ENCODE results near the gene GRIK4.

The GRIK4 gene

GRCh38 chr11:120681434-120682331, 170.1 kb downstream of the GRIK4 start:
- DNase-seq = no peak

- no peak for DNase-seq
These were observed 170.7 kb downstream of the GRIK4 start for GRCh38 chr11:120682332-120682649.

GRCh38 chr11:120682866-120683265, 171.3 kb downstream of the GRIK4 start:
- DNase-seq = no peak

GRCh38 chr11:120686516-120686915, 175.0 kb downstream of the GRIK4 start:
- DNase-seq = no peak

GRCh38 chr11:120688163-120688562, 176.6 kb downstream of the GRIK4 start:
- no peak for DNase-seq

- no peak for DNase-seq
These were observed 178.2 kb downstream of the GRIK4 start for GRCh38 chr11:120689596-120690275.

GRCh38 chr11:120690406-120690805, 178.9 kb downstream of the GRIK4 start:
- DNase-seq = no peak

- DNase-seq = no peak
These were observed 183.2 kb downstream of the GRIK4 start for GRCh38 chr11:120694726-120695125.

GRCh38 chr11:120695426-120695825, 183.9 kb downstream of the GRIK4 start:
- no peak for DNase-seq

- no peak for DNase-seq
These were observed 184.4 kb downstream of the GRIK4 start for GRCh38 chr11:120695939-120696338.

- DNase-seq = no peak
These were observed 185.2 kb downstream of the GRIK4 start for GRCh38 chr11:120696597-120697218.

- DNase-seq = no peak
These were observed 187.4 kb downstream of the GRIK4 start for GRCh38 chr11:120698918-120699317.

- DNase-seq = no peak
These were observed 191.1 kb downstream of the GRIK4 start for GRCh38 chr11:120702656-120703055.

GRCh38 chr11:120703358-120704152, 192.0 kb downstream of the GRIK4 start:
- DNase-seq = no peak

GRCh38 chr11:120704256-120704750, 192.8 kb downstream of the GRIK4 start:
- no peak for DNase-seq

- DNase-seq = no peak
These were observed 194.7 kb downstream of the GRIK4 start for GRCh38 chr11:120706257-120706656.

GRCh38 chr11:120707098-120707497, 195.6 kb downstream of the GRIK4 start:
- no peak for DNase-seq

GRCh38 chr11:120707663-120708062, 196.1 kb downstream of the GRIK4 start:
- no peak for DNase-seq

GRCh38 chr11:120708511-120709183, 197.1 kb downstream of the GRIK4 start:
- no peak for DNase-seq

GRCh38 chr11:120709808-120710207, 198.3 kb downstream of the GRIK4 start:
- no peak for DNase-seq

- DNase-seq = no peak
These were observed 199.0 kb downstream of the GRIK4 start for GRCh38 chr11:120710354-120711131.

All from activated effector memory CD4-positive, alpha-beta T cell treated with Interleukin-2 at 50 U/mL for 16 hours (primary cell).